OCI-M2 (cell line): ENCODE data around the gene WDFY2.

Experiments used
- DNase-seq: peaks from one replicate; lab custom pipeline; 2025; ENCODE audit not compliant: unreplicated experiment; lab: John Stamatoyannopoulos, UW

The WDFY2 gene

DNA sequence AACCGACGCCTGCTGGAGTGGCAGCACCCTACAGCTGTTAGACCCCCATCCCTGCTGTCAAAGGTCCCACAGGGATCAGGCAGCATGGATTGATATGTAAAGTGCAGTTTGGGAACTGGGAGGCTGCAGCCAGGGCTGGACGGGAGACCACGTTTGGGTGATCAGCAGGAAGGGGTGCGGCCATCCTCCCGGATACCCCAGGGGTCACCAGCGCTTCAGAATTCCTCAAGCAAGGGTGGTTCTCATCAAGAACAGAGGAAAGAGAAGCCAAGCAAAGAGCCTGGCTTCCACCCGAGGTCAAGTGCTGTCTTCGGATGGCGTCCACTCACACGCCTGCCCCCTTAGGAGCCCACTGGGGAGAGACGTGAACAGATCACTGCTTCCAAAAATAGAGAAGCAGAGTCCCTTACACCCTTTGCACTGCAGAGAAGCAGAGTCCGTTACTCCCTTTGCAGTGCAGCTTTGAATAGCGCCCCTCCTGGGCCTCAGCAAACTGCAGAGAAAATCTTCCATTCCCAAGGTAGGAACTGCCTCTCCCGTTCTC is 184.2 kb downstream of the WDFY2 start:
- no peak for DNase-seq

DNA sequence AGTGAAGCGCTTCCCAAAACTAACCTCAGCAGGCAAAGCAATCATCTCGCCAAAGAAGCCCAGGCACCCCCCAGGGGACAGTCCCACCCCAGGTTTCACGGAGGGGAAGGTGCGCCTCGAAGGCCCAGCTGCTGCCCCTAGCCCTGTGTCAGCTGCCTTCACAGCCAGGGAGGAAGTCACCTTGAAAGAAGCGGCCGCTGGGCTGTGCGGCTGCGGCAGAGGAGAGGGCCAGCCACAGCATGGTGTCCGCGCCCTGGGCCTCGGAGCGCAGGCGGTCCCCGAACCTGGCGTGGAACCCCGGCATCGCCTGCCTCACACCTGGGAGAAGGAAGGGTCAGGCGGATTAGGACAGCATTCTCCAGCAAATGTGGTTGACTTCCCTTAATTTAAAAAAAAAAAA is 184.7 kb downstream of the WDFY2 start:
- no peak for DNase-seq

GRCh38 chr13:51769455-51770127 is 185.3 kb downstream of the WDFY2 start:
- DNase-seq, result no peak

DNA sequence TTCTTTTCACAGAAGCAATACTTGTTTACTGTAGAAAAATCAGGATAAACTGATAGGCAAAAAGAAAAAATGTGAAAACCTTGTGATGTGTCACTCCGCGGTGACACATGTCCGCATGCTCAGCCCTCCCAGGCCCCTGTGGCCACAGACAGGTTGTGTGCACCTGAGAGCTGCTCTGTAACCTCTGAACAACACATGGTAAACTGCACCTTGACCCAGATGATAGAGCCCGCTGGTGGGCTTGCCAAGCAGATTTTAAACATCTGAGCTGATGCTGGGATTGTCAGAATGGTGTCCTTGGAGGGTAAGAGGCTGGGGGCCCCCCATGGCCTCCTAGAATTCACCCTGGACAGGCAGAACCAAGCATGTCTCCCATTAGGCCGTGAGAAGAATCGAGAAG is 185.9 kb downstream of the WDFY2 start:
- DNase-seq, result no peak

DNA sequence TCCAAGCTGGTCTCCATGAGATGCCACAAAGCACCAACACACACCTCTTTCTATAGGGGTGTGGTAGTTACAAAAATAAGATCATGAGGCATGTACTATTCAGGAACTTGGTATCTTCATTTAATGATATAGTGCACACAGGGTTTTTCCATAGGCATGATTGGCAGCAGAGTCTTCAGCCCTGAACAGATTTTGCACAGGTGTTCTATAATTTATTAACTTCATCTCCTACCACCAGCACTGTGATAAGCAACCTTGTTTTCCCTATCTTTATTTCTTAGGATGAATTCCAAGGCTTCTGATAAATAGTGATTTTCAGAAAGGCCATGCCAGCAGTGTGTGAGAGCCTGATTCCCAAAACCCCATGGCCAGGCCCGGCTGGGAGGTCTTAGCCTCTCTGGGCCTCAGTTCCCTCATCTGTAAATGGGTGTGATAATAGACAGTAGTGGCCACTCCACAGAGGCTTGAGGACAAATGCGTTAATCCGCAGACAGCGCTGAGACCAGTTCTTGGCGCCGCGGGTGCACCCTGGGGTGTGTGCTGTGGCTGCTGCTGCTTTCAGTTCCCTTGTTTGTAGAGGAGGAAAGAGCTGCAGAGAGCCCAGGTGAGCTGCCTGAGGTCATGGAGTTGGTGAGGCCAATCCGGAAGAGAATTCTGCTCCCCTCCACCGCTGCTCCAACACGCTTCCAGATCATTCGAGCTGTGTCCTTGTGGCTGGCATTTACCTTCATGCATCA is 186.6 kb downstream of the WDFY2 start:
- DNase-seq, result no peak

GRCh38 chr13:51771418-51772104 is 187.3 kb downstream of the WDFY2 start:
- DNase-seq, result no peak

GRCh38 chr13:51772105-51772455 is 187.8 kb downstream of the WDFY2 start:
- no peak for DNase-seq

- no peak for DNase-seq
These were observed 188.5 kb downstream of the WDFY2 start for GRCh38 chr13:51772781-51773180.

DNA sequence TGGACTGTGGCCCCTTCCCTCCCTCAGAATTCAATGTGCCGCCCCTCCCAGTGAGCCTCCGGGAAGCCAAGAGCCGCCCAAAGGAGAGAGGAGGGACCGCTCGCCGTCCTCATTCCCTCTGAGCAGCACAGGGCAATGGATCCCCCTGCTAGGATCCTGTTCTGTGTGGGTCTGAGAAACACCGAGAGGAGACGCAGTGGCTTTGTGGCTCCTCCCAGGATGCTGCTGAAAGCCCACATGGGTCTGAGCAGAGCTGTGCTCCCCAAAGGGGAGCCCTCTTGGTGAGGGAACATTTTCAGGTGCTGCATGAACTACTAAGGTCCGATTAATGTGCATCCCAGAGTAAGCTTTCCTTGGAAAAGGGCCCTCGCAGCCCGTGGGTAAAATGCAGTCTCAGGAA is 189.3 kb downstream of the WDFY2 start:
- no peak for DNase-seq

GRCh38 chr13:51776179-51776578 is 191.9 kb downstream of the WDFY2 start:
- no peak for DNase-seq

- no peak for DNase-seq
These were observed 193.7 kb downstream of the WDFY2 start for GRCh38 chr13:51777921-51778320.

DNA sequence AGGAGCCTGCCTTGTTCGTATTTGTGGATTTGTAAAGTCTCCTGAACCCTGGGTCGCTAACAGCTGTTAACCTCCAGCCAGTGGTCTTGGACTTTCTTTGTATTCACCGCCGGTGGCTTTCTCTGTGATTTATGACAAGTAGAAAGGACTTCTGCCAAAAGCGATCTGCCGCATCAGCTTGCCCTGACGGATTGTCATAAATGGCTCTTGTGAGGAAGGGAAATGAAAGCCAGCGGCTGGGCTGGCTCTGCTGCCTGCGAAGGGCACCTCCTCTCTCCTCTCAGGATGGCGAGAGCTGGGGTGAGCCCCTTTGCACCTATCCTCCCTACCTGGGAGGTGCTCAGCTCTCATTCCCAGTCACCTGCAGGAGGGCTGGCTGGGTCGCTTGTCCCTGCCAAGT is 194.1 kb downstream of the WDFY2 start:
- no peak for DNase-seq

- DNase-seq, result no peak
These were observed 195.8 kb downstream of the WDFY2 start for GRCh38 chr13:51780099-51780498.

GRCh38 chr13:51781246-51782022 is 197.2 kb downstream of the WDFY2 start:
- no peak for DNase-seq

DNA sequence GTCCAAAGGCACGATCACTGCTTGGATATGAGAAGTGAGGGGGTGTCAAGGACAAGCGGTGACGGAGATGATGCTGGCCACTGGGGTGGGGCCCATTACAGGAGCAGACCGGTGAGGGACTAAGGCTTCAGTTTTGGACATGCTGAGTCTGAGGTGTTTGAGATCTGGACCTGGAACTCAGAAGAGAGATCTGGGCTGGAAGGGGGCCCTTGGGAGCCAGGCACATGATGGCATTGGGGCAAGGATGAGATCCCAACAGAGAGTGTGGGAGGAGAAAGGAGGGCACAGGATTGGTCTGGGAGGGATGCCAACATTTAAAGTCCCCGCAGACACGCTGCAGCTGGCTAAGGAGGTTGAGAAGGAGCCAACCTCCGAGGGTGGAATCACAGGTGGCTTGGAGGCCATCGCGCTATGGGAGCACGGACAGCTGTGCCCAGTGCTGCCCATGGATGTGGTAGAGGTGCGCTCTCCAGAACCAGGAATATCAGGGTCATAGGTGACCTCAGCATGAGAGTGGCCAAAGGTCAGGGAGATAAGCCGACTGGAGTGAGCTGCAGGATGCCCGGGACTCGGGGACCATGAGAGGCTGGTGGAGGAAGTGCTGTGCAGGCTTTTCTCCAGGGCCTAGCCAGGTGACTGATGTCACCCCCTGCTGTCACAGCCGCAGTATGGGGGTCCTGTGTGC is 197.9 kb downstream of the WDFY2 start:
- DNase-seq, result no peak

DNA sequence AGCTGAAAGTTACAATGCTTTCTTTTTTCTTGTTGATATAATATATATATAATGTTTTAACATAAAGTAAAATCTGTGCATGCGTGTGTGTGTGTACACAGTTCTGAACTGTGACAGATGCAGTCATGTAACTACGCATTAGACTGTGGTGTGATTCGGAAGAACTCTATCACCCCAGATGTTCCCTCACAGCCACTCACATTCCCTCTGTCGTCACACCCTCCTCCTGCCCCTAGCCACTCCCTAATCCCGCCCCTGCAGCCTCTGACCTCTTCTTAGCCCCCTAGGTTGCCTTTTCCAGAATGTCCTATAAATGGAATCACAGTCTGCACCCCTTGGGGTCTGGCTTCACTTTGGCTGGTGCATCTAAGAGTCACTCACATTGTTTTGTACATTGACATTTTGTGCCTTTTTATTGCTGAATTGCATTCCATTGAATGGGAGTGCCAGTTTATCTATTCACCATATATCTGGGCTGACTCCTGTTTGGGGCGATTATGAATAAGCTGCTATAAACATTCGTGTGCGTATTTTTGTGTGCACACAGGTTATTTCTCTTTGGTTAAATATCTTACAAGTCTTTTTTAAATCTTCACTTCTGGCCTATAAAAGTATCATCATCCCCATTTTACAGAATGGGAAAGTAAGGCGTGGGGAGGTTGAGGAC is 199.3 kb downstream of the WDFY2 start:
- DNase-seq, result no peak

DNA sequence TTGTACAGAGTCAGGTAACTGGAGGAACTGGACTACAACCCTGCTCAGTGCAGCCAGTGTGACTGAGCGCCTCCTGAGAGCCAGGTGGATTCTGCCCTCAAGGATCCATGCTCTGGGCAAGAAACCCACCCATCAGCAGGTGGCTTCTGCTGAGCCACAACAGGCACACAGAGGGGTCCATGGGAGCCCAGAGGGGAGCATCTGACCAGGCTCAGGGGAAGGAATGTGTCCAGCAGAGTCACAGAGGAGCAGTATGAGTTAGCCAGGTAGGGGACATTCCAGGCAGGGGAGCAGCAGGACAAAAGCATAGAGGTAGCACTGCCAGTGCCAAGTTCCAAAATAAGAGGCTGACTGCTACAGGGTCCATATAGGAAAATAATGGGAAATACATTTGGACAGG is 199.8 kb downstream of the WDFY2 start:
- no peak for DNase-seq

DNA sequence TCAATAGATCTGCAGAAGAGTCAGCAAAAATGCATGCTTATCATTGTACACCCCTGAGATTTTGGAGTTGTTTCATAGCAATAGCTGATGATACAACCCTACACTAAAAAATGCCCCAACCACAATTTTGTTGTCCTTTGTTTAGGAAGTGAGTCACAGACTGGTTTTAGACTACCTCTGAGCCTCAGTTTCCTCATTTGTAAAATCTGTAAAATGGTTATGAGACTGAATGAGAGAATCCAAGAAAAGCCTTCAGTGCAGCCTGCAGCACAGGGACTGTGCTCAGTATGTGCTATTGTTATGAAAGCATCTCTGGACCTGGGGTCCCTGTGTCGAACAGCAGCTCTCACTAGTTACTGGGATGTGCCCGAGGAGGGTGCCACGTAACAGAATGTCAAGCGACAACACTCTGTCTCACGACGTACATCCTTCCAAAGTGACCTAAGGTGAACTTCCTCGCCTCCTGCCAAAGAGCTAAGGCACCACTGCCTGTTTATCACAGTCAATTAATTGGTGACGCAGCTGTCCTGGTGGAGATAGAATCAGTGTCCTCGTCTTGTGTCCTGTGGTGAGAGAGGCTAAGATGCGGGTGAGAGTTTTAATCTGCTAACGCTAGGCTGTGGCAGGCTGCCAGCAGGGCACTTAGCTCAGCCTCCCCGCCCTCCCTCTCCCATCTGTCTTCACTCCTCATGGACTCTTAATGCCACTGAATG is 201.6 kb downstream of the WDFY2 start:
- no peak for DNase-seq

DNA sequence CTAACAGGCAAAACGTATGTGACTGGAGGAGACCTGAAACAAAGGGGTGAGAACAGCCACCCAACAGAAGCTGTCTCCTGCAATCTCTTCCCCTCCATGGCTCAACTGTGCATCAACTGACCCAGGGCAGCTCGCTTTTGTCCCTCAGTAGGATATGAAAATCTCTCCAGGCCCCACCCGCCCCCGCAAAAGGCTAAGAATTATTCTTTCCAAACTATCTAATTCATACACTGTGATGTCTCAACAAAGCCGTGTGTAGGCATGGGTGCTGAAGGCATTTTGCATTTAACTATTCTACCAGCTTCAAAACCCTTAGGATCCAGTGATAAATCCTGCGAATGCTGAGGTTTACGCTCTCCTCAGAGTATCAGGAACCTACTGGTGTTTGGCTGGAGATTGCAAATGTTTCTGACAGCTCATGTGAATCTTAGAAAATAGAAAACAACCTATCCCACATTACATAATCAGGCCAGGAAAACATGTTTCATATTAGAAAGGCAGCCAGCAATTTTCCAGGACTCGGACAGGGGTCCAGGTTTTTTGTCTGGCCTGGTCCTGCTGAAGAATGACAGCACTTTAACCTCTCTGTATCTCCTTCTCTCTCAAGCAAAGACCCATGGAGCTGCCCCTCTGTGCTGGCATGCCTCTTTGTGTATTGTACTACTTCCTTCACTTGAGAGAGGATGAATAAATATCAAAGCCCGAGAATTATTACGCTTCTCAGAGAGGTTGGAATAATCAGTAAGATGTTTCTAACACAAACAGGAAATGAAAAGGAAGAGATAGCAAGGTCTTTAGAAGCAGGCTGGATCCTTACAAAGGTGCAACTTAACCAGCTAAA is 202.4 kb downstream of the WDFY2 start:
- DNase-seq, result no peak
